Gastroesophageal sphincter (tissue), 3 donors: ENCODE data around the gene EXD3.

Experiments used
- EP300 ChIP-seq: sonication (generic); formaldehyde crosslinking; IDR thresholded peaks from one replicate; pipeline ENCODE4 v1.6.1; 2017; ENCODE audit warnings: antibody characterized with exemption, mild to moderate bottlenecking
- POLR2A ChIP-seq, 2 donors: fragments of 450-650 bp; IDR thresholded peaks; one replicate each; pipeline ENCODE4 v1.6.1; 2017; ENCODE audit warnings: antibody characterized with exemption in 2 of 2, mild to moderate bottlenecking in 2 of 2, moderate library complexity in 1 of 2
- POLR2AphosphoS5 ChIP-seq: sonication (generic); formaldehyde crosslinking; IDR thresholded peaks from one replicate; pipeline ENCODE4 v1.6.1; 2017; ENCODE audit warnings: antibody characterized with exemption
- TF ChIP-seq, protein P1 (sequence below), 4 experiments: fragments of 200-600 bp in 2 of 4; fragments of 450-650 bp in 2 of 4; sonication (generic) in 1 of 4; IDR thresholded peaks; one replicate each; pipeline ENCODE4 v1.5.1; 2017 to 2019; ENCODE audit warnings: antibody characterized with exemption in 4 of 4, mild to moderate bottlenecking in 2 of 4, moderate library complexity in 2 of 4

DNA sequence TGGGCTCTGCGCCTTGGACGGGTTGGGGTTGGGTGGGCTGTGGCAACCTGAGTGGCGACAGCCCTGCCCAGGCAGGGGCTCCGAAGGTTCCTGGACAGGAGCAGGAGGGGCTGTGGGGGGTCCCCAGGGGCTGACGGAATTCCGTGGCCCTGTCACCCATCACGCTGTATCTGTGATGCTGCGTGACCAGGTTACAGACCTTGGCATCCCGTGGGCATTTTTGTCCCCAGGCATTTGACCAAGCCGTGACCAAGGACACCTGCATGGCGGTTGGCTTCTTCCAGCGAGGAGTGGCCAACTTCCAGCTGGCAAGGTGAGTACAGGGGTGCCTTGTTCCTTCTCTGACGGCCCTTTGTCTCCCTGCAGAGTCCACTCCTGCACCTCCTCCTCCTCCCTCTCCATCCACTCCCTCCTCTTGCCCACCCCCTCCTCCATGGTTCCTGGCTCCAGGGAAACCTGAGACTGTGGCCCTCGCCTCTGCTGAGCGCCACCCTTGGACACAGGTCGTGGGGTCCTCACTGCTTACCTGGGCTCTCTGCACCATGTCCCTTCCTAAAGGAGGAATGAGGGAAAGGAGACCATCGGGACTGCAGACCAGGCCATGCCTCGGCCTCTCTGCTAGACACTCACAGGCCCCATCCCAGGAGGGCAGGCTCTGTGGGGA is 3.2 kb upstream of the EXD3 start:
- no peak for TF ChIP-seq POLR2A (IDR thresholded peaks at IDR 0.05)
- no peak for TF ChIP-seq POLR2AphosphoS5
- TF ChIP-seq, protein P1, sequence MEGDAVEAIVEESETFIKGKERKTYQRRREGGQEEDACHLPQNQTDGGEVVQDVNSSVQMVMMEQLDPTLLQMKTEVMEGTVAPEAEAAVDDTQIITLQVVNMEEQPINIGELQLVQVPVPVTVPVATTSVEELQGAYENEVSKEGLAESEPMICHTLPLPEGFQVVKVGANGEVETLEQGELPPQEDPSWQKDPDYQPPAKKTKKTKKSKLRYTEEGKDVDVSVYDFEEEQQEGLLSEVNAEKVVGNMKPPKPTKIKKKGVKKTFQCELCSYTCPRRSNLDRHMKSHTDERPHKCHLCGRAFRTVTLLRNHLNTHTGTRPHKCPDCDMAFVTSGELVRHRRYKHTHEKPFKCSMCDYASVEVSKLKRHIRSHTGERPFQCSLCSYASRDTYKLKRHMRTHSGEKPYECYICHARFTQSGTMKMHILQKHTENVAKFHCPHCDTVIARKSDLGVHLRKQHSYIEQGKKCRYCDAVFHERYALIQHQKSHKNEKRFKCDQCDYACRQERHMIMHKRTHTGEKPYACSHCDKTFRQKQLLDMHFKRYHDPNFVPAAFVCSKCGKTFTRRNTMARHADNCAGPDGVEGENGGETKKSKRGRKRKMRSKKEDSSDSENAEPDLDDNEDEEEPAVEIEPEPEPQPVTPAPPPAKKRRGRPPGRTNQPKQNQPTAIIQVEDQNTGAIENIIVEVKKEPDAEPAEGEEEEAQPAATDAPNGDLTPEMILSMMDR (IDR thresholded peaks at IDR 0.05): no peak
- no peak for TF ChIP-seq EP300
